Uterus (tissue), 4 donors: ENCODE results near the gene RTP3. TPM values are rescaled to one million over a fixed set of nuclear protein-coding genes. Genes with fewer than 3 reads are reported as not detected.

ENCODE experiments used
- DNase-seq, 2 donors: peaks; one replicate each; pipeline ENCODE4 v3.0.0-alpha.2; 2019 to 2020
- H3K27ac ChIP-seq, 2 donors: fragments of 200-600 bp; sonication (generic); 1 replicate in 1 of 2; 2 replicates in 1 of 2; pipeline ENCODE4 v1.5.1; 2016 to 2018
- H3K27me3 ChIP-seq, 2 donors: fragments of 200-600 bp; sonication (generic); one replicate each; pipeline ENCODE4 v1.5.1; 2018 to 2019; ENCODE audit warnings: control low read depth in 1 of 2
- H3K36me3 ChIP-seq, 2 donors: fragments of 200-600 bp; sonication (generic); one replicate each; pipeline ENCODE4 v1.5.1; 2019; ENCODE audit warnings: control low read depth in 1 of 2
- H3K4me1 ChIP-seq, 2 donors: fragments of 200-600 bp; sonication (generic); one replicate each; pipeline ENCODE4 v1.5.1; 2018 to 2019; ENCODE audit warnings: control low read depth in 1 of 2
- H3K4me3 ChIP-seq, 2 donors: fragments of 200-600 bp; sonication (generic); 1 replicate in 1 of 2; 2 replicates in 1 of 2; pipeline ENCODE4 v1.5.1; 2018 to 2019; ENCODE audit warnings: mild to moderate bottlenecking in 1 of 2
- H3K9me3 ChIP-seq, 2 donors: fragments of 200-600 bp; sonication (generic); one replicate each; pipeline ENCODE4 v1.5.1; 2019; ENCODE audit warnings: control low read depth in 1 of 2
- POLR2A ChIP-seq, 2 donors: fragments of 450-650 bp; IDR thresholded peaks; one replicate each; pipeline ENCODE4 v1.6.1; 2016; ENCODE audit warnings: antibody characterized with exemption in 2 of 2, mild to moderate bottlenecking in 1 of 2, moderate library complexity in 1 of 2
- intact Hi-C: fragments of 100-400 bp; cut with DNase I; formaldehyde crosslinking; loops from one replicate; pipeline ENCODE4 v1.15.1; 2023; ENCODE audit warnings: low total_unique reads
- total RNA-seq, 4 donors: library from RNA; depleted of rRNA in 3 of 4; stranded (reverse); fragments of >200 nt in 3 of 4; gene quantifications; one replicate each; pipeline versions ENCODE4 v1.1.0 to v1.2.4, GENCODE V29; 2014 to 2023
- TF ChIP-seq, protein P1 (sequence below), 4 experiments: fragments of 200-600 bp in 2 of 4; fragments of 450-650 bp in 2 of 4; sonication (generic) in 2 of 4; IDR thresholded peaks; one replicate each; pipeline ENCODE4 v1.5.1; 2016 to 2019; ENCODE audit warnings: antibody characterized with exemption in 4 of 4, mild to moderate bottlenecking in 2 of 4, moderate library complexity in 1 of 4
- donor health status: DM: yes; HTN: yes; CAD: no.

The RTP3 gene
- total RNA-seq, 4 donors from 2014 or later: not detected

DNA sequence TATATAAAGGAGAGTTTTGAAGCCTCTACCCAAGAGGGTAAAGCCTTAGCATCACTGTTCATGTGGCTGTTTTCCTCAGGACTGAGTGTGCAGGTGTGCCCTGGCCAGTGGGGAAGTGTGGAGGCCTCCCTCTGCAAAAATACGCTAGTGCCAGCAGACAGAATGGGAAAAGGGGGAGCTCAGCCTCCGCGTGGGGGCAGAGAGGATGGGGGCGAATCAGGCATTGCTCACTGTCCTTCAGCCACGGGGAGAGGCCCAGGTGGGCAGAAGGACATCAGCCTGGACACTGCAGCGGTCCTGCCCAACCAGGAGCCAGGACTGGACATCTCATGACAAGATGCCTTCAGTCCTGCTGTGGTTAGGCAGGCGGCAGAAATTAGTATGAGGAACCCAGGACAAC is 43.2 kb upstream of the RTP3 start:
- no peak overlapping the region for H3K27ac ChIP-seq
- DNase-seq: no peak
- H3K4me1 ChIP-seq: no peaks in the 10 kb centered on the region
- H3K9me3 ChIP-seq: no peaks in the 10 kb centered on the region
- TF ChIP-seq, protein P1, sequence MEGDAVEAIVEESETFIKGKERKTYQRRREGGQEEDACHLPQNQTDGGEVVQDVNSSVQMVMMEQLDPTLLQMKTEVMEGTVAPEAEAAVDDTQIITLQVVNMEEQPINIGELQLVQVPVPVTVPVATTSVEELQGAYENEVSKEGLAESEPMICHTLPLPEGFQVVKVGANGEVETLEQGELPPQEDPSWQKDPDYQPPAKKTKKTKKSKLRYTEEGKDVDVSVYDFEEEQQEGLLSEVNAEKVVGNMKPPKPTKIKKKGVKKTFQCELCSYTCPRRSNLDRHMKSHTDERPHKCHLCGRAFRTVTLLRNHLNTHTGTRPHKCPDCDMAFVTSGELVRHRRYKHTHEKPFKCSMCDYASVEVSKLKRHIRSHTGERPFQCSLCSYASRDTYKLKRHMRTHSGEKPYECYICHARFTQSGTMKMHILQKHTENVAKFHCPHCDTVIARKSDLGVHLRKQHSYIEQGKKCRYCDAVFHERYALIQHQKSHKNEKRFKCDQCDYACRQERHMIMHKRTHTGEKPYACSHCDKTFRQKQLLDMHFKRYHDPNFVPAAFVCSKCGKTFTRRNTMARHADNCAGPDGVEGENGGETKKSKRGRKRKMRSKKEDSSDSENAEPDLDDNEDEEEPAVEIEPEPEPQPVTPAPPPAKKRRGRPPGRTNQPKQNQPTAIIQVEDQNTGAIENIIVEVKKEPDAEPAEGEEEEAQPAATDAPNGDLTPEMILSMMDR (IDR thresholded peaks at IDR 0.05): no peak
- TF ChIP-seq POLR2A (IDR thresholded peaks at IDR 0.05): no peak
- intact Hi-C loops: no loop called here
- no peak overlapping the region for H3K4me3 ChIP-seq
- H3K36me3 ChIP-seq: no peaks in the 10 kb centered on the region
- no peaks in the 10 kb centered on the region for H3K27me3 ChIP-seq

DNA sequence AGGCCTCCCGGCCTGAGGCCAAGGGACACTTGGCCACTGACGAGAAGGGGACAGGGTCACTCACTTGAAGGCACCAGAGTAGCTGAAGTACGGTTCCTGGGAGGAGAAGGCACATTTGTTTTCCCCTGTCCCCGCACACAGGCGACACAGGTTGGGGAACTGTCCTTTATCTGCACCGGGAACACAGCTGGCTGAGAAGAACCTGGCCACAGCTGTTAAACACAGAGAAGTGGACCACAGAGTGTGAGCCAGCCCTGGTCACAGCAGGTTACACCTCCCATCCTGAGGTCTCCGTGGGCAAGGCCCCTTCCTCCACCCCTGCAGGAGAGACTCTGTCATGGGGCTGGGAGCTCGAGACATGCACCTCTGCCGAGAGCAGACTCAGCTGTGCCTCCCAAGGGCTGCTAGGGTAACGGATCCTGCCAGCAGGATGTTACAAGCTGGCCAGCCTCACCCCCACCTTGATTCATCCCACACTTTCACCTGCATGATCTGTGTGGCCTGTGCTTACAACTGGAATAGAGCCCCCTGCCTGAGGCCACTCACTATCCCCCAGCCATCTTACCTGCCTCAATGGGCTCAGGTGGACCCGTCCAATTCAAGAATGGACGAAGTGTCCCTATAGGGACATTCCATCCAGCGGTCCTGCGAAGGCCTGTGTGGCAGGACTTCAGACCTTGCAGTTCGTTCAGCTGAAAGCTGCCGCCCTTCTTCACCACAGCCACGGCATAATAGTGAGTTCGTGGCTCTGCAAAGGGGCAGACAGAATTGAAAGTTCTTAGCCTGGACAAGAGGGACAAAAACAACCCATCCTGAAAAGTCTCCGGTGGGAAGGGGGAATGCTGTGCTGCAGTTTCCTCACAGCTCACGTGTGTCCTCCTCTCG is 42.3 kb upstream of the RTP3 start:
- no peak for DNase-seq
- no peaks in the 10 kb centered on the region for H3K9me3 ChIP-seq
- H3K36me3 ChIP-seq: no peaks in the 10 kb centered on the region
- intact Hi-C loops: no loop called here
- no peak overlapping the region for H3K27ac ChIP-seq
- H3K4me3 ChIP-seq: no peak overlapping the region
- no peaks in the 10 kb centered on the region for H3K27me3 ChIP-seq
- H3K4me1 ChIP-seq: no peaks in the 10 kb centered on the region
- no peak for TF ChIP-seq POLR2A (IDR thresholded peaks at IDR 0.05)
- TF ChIP-seq, protein P1 (IDR thresholded peaks at IDR 0.05): no peak

DNA sequence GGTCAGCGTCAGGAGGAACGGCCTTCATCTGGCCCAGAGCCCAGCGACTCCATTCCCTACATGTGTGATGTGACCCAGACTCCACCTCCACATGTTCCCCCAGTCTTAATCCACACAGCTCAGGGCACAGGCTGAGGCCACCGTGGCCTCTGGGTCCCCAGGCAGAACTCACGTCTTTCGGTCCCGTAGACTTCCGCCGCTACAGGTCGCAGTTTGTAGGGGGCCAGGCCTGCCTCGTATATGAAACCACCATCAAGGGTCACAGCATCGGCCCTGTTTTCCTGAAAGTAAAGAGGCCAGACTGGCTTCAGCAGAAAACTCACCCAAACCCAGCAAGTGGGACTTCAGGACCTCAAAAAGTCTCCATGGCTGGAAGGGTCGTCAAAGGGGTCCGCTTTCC is 41.7 kb upstream of the RTP3 start:
- intact Hi-C loops: no loop called here
- Histone ChIP-seq H3K36me3 (no peaks in the 10 kb centered on the region), H3K27ac (no peak overlapping the region), H3K27me3 (no peaks in the 10 kb centered on the region), H3K4me1 (no peaks in the 10 kb centered on the region), H3K9me3 (no peaks in the 10 kb centered on the region), H3K4me3 (no peak overlapping the region)
- DNase-seq: no peak
- TF ChIP-seq POLR2A (IDR thresholded peaks at IDR 0.05): no peak
- TF ChIP-seq, protein P1 (IDR thresholded peaks at IDR 0.05): no peak

DNA sequence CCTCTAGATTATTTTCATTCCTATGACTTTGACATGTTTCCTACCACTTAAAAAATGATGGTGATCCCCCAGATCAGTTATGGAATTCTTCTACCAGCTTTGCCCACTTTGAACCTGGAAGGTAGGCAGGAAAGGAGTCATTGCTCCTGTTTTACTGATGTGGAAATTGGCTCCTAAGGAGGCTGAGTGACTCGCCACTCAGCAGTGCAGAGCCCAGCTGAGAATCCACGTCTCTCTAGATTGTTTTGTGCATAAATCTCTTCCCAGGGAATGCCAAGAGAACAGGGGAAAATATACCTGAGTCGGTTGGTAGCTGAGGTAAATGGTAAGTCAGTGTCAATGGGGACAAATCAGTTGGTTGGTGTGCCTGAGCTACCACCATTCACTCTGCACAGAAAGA is 37.7 kb upstream of the RTP3 start:
- Histone ChIP-seq H3K4me3 (no peak overlapping the region), H3K36me3 (no peaks in the 10 kb centered on the region), H3K27me3 (no peaks in the 10 kb centered on the region), H3K4me1 (no peaks in the 10 kb centered on the region), H3K27ac (no peak overlapping the region), H3K9me3 (no peaks in the 10 kb centered on the region)
- TF ChIP-seq POLR2A (IDR thresholded peaks at IDR 0.05): no peak
- TF ChIP-seq, protein P1 (IDR thresholded peaks at IDR 0.05): no peak
- DNase-seq: no peak
- intact Hi-C loops: no loop called here

DNA sequence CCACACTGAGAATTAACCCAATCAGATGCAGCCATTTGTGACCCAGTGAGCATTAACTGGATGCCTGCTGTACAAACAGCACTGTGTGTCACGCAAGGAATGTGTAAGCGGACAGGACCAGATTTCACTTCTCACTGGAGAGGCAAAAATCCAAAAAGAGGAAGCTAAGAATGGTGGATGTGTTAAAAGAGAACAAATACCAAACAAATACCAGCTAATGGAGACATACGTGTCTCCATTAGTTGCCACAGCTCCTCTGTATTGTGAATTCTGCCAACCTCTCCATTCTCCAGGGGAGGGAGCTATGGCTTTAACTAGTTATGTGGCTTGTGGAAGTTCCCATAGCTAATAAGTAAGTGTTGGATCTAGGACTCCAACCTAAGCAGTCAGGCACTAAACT is 35.7 kb upstream of the RTP3 start:
- Histone ChIP-seq H3K36me3 (no peaks in the 10 kb centered on the region), H3K4me1 (no peaks in the 10 kb centered on the region), H3K27me3 (no peaks in the 10 kb centered on the region), H3K4me3 (no peak overlapping the region), H3K9me3 (no peaks in the 10 kb centered on the region), H3K27ac (no peak overlapping the region)
- intact Hi-C loops: no loop called here
- TF ChIP-seq POLR2A (IDR thresholded peaks at IDR 0.05): no peak
- TF ChIP-seq, protein P1 (IDR thresholded peaks at IDR 0.05): no peak
- DNase-seq: no peak
